HG02981 (cell line): ENCODE results near the gene SPATA9.
A peak's percentile ranks its signal among the peaks of the same experiment; 100 is the strongest.

Experiments used
- ATAC-seq: cut with Tn5 transposase; IDR thresholded peaks from one replicate; pipeline ENCODE4 v1.9.1; 2021; ENCODE audit warnings: mild to moderate bottlenecking, moderate library complexity; ENCODE audit not compliant: unreplicated experiment

Gene SPATA9

DNA sequence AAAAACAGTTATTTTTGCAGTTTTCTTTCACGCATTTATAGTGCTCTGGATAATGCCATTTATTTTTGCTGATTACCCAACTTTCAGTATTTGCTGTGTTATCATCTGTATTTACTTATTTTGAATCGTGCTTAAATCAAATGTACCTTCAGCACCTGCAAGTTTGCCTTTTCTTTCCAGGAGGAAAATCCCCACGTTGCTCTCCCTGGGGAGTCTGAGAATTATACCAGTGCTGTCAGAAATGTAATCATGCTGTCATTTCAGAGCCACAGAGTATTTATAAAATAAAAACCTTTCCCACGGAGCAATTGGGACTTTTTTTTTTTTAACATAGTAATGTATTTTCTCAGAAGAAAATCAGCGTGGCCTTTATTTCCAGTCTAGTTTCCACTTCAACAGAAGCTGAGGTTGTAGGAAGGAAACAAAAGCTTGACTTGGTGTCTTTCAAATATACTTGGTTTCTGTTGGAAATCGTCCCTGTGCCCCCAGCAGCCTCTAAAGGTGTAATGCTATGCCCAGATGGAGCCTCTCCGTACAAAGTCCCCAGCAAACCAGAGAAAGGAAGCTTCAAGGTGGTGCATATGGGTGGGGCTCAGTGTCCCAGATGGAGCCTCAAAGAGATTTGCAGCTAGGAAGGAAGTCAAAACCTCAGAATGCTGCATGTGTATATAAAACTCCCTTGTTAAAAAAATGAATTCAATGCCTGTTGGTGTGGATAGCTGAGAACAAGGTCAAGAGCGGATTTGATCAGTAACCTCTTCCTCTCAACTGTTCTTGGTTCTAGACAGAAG is 60.8 kb downstream of the SPATA9 start:
- ATAC-seq = no peak

DNA sequence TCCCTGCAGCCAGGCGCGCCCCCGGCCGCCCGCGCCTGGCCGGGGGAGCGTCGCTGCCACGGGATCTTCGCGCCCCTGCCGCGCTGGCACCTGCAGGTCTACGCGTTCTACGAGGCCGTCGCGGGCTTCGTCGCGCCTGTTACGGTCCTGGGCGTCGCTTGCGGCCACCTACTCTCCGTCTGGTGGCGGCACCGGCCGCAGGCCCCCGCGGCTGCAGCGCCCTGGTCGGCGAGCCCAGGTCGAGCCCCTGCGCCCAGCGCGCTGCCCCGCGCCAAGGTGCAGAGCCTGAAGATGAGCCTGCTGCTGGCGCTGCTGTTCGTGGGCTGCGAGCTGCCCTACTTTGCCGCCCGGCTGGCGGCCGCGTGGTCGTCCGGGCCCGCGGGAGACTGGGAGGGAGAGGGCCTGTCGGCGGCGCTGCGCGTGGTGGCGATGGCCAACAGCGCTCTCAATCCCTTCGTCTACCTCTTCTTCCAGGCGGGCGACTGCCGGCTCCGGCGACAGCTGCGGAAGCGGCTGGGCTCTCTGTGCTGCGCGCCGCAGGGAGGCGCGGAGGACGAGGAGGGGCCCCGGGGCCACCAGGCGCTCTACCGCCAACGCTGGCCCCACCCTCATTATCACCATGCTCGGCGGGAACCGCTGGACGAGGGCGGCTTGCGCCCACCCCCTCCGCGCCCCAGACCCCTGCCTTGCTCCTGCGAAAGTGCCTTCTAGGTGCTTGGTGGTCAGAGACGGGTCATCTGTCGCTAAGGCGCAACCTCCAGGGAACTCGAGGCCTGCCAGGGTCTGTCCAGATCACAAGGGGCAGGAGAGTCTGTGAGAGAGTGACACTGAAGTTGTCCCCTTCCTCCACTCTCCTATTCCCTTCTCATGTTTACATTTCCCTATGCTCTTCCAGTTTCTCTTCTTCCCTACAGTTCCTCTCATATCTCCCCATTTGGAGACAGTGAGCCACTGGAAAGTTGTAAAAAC is 61.6 kb downstream of the SPATA9 start:
- peak; percentile 46 for ATAC-seq

DNA sequence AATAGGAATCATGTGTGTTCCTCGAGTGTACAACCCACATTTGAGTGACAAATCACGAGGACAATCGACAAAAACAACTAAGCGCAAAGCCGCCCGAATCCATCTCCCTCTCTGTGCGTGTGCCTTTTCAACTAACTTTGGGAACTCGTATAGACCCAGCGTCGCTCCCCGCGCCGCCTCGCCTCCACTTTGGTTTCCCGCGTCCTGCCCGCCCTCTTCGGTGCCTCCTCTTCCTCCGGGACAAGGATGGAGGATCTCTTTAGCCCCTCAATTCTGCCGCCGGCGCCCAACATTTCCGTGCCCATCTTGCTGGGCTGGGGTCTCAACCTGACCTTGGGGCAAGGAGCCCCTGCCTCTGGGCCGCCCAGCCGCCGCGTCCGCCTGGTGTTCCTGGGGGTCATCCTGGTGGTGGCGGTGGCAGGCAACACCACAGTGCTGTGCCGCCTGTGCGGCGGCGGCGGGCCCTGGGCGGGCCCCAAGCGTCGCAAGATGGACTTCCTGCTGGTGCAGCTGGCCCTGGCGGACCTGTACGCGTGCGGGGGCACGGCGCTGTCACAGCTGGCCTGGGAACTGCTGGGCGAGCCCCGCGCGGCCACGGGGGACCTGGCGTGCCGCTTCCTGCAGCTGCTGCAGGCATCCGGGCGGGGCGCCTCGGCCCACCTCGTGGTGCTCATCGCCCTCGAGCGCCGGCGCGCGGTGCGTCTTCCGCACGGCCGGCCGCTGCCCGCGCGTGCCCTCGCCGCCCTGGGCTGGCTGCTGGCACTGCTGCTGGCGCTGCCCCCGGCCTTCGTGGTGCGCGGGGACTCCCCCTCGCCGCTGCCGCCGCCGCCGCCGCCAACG is 62.5 kb downstream of the SPATA9 start, which contains the start of gene GPR150:
GPR150 (plus strand) TSS at position 58 of the 840 bp plus-strand sequence; CDS start at position 247, 189 bp downstream.
- peak; percentile 66 for ATAC-seq

DNA sequence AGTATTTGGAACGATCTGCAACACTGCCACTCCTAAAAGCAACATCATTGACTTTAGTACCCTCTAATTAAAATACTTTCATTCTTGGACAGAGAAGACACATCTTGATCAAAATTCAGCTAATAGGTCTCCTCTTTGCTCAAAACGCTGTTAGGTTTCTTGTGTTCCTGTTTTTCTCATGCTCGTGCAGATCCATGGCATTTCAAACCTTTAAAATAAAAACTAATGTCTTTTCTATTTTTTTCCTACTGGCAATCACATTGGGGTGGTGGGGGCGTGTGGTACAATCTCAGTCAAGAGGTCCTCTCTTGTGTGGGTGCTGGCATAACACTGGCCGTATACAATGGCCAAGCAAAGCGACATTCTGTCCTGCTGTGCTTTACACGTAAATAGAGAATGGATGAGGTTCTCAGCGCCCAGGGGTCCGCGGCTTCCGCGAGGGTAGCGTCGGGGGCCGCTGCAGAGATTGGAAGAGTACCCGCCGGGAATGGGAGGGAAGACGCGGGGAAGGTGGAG is 63.2 kb downstream of the SPATA9 start:
- no peak for ATAC-seq

DNA sequence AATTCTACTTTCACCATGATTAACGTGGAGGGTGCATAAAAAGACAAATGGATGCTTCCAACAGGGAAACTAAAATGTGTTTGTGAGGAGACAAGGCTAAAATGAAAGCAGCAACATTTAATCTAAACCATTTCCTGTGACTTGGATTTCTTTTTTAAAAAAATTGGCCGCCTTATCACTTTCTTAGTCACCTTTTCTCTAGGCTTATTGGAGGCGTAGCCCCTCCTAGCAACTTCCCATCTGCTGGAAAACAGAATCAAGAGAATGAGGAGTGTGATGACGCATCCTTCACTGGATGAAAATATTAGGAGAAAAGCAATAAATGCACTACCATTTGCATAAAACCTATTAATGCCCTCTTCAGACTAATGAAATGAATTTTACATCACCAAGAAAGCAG is 63.7 kb downstream of the SPATA9 start:
- no peak for ATAC-seq

DNA sequence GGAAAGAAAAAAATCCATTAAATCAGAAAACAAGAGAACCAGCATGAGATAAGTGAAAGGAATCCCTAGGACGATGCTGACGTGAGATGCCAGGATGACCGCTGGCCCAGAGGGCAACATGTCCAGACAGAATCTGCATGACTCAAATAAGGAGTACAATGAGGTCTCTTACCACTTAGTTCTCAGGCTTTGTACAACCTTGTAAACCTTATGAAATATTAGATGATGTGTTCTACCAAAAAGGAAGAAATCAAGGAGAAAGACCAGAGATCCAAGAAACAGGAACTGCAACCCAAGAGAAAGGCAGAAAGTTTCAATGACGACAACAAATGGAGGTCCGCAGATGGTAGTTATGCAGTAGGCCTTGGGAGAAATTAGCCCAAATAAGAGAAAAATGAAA is 65.7 kb downstream of the SPATA9 start:
- ATAC-seq = no peak

DNA sequence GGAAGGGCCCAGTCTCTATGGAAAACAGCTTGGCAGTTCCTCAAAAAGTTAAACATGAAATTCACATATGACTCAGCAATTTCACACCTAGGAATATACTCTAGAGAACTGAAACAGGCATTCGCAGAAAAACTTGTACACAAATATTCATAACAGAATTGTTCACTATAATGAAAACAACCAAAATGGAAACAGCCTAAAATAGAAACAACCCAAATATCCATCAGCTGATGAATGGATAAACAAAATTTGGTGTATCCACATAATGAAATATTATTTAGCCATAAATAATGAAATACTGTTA is 67.7 kb downstream of the SPATA9 start:
- ATAC-seq = no peak

DNA sequence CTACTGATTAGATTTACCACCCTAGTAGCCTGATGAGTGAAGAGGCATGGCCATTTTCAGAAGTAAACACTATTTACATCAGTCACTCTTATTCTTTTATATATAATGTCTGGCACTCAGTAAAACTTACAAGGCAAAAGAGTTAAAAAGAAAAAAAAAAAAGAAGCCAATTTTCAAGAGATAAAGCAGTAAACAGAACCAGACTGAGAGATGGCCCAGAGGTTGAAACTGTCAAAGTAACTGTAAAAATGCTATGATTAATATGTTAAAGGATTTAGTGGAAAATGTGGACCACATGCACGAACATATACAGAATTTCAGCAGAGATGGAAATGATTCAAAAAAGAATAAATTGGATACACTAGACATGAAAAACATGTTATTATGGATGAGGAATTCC is 69.3 kb downstream of the SPATA9 start:
- no peak for ATAC-seq

DNA sequence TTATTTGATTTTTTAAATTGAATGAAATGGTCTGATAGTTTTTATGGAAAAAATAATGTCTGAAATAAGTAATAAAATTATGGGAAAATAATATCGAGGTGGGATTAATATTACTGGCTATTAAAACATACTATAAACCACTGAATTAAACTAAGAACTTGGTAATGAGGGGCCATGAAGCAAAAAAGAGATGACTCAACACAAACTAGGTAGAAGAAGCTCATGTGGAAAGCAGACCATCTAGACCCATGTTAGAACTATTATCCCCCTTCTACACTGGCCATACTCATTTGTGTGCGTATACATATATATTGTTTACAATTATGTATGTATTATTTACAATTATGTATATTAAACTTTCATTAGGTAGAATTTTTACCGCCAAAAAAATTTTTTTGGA is 71.4 kb downstream of the SPATA9 start:
- ATAC-seq = no peak

DNA sequence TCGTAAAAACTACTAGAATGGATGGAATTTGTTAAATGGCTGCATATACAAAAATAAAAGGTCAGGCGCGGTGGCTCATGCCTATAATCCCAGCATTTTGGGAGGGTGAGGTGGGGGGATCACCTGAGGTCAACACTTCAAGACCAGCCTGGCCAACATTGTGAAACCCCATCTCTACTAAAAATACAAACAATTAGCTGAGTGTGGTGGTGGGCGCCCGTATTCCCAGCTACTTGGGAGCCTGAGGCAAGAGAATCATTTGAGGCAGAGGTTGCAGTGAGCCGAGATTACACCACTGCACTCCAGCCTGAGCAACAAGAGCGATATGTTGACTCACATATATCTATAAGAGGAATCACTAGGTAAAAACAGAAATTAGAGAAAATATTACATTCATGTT is 72.2 kb downstream of the SPATA9 start:
- ATAC-seq = no peak

DNA sequence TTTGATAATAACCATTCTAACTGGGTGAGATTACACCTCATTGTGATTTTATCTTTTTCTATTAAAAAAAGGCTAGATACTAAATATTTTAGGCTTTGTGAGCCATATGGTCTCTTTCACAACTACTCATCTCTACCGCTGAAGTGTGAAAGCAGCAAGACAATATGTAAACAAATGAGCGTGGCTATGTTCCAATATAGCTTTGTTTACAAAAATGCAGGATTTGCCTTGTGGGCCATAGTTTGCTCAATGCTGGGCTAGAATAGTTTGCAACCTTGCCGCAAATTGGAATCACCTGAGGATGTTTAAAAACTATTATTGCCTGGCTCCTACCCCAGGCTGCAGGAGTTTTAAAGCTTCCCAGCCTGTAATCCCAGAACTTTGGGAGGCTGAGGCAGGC is 73.1 kb downstream of the SPATA9 start:
- ATAC-seq = no peak
